ENCODE measurements around the gene DOK4. TPM values are rescaled to one million over a fixed set of nuclear protein-coding genes. Genes with fewer than 3 reads are reported as not detected.

The DOK4 gene
- total and polyA plus RNA-seq, 4 donors, result 7.8 to 24.6 (median 18.1) TPM

DNA sequence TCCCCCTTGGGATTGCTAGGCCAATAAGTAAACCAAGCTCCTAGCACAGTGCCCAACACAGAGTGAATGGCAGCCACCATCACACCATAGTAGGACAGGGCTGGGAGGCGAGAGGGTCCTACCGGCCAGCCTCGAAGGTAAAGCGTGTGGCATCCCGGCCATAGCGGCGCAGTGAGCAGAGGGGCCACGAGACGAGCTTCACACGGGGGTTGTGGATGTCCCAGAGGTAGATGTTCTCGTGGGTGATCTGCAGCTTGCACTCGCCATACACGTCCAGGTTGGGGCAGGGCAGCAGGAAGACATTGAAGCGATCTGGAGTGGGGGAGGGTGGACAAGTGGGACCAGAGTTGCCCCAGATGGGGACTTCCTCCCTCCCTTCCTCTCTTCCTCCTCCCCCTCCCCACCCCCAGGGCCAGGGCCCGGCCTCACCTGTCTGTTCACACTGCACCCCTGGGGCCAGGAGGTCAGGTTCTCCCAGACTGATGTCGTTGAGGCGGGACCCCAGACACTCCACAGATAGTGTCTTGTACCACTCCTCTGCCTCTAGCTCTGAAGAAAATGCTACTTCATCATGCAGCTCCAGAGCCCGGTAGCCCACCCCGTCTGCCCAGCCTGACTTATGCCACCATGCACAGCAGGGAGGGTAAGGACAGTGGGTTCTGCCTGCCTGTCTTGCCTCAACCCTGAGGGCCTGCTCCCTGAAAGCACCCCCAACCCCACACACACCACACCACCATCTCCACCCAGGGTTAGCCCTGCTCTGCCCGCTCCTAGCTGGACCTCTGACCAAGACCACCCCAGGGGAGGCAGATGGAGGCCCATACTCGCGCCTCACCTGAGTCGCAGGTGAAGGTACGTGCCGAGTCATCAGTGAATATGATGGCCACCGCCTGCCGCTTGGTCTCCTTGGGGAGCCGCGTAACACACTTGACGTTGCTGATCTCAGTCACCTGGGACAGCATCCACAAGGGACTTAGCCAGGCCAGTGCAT, 11.3 kb downstream of the DOK4 start:
- H3K9me3 ChIP-seq (ENCODE audit: control insufficient read depth in 4 of 4, low read length in 3 of 4), result no peaks in the 10 kb centered on the region
- no peak overlapping the region for H3K27ac ChIP-seq (ENCODE audit: low read depth in 1 of 2, low read length in 2 of 2)
- H3K4me3 ChIP-seq (ENCODE audit: low read depth in 1 of 3, low read length in 3 of 3), result no peak overlapping the region
- no peaks in the 10 kb centered on the region for H3K27me3 ChIP-seq (ENCODE audit: control insufficient read depth in 4 of 4, insufficient read depth in 4 of 4, low read length in 3 of 4)
- H3K36me3 ChIP-seq (ENCODE audit: control insufficient read depth in 4 of 4, insufficient read depth in 3 of 4, low read depth in 1 of 4, low read length in 3 of 4), result peaks cover 5 to 24% (median 11%) of the 10 kb centered on the region in 4 donors
- peaks cover 21 to 72% (median 56%) of the 10 kb centered on the region in 4 donors for H3K4me1 ChIP-seq (ENCODE audit: control insufficient read depth in 4 of 4, insufficient read depth in 4 of 4, low read length in 3 of 4)
- 90% methylated on average over 30 of the region's 30 CpGs for WGBS
- TF ChIP-seq HNF4A (conservative IDR thresholded peaks at IDR 0.05), result no peak
- no peak for TF ChIP-seq TAF1 (conservative IDR thresholded peaks at IDR 0.05)
- TF ChIP-seq, protein P1, sequence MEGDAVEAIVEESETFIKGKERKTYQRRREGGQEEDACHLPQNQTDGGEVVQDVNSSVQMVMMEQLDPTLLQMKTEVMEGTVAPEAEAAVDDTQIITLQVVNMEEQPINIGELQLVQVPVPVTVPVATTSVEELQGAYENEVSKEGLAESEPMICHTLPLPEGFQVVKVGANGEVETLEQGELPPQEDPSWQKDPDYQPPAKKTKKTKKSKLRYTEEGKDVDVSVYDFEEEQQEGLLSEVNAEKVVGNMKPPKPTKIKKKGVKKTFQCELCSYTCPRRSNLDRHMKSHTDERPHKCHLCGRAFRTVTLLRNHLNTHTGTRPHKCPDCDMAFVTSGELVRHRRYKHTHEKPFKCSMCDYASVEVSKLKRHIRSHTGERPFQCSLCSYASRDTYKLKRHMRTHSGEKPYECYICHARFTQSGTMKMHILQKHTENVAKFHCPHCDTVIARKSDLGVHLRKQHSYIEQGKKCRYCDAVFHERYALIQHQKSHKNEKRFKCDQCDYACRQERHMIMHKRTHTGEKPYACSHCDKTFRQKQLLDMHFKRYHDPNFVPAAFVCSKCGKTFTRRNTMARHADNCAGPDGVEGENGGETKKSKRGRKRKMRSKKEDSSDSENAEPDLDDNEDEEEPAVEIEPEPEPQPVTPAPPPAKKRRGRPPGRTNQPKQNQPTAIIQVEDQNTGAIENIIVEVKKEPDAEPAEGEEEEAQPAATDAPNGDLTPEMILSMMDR (IDR thresholded peaks at IDR 0.05; ENCODE audit: low read depth, low read length, missing input control), result no peak
- no peak for TF ChIP-seq HNF4G (IDR thresholded peaks at IDR 0.05)
- no peak for TF ChIP-seq FOXA2 (IDR thresholded peaks at IDR 0.05)
- DNase-seq (ENCODE audit: low spot score), result no peak
- no peak overlapping the region for H3K9ac ChIP-seq (ENCODE audit: low read depth in 1 of 2, low read length in 2 of 2)

- Histone ChIP-seq H3K4me3 (ENCODE audit: low read depth in 1 of 3, low read length in 3 of 3) (no peak overlapping the region), H3K4me1 (ENCODE audit: control insufficient read depth in 4 of 4, insufficient read depth in 4 of 4, low read length in 3 of 4) (peaks cover 13 to 67% (median 51%) of the 10 kb centered on the region in 4 donors), H3K27me3 (ENCODE audit: control insufficient read depth in 4 of 4, insufficient read depth in 4 of 4, low read length in 3 of 4) (no peaks in the 10 kb centered on the region), H3K36me3 (ENCODE audit: control insufficient read depth in 4 of 4, insufficient read depth in 3 of 4, low read depth in 1 of 4, low read length in 3 of 4) (peaks cover 11 to 34% (median 21%) of the 10 kb centered on the region in 4 donors), H3K27ac (ENCODE audit: low read depth in 1 of 2, low read length in 2 of 2) (no peak overlapping the region), H3K9me3 (ENCODE audit: control insufficient read depth in 4 of 4, low read length in 3 of 4) (no peaks in the 10 kb centered on the region), H3K9ac (ENCODE audit: low read depth in 1 of 2, low read length in 2 of 2) (no peak overlapping the region)
- TF ChIP-seq GABPA (IDR thresholded peaks at IDR 0.05 in 1 of 2, conservative IDR thresholded peaks at IDR 0.05 in 1 of 2) (no peak), FOXA1 (IDR thresholded peaks at IDR 0.05) (no peak), MAX (IDR thresholded peaks at IDR 0.05) (no peak), HNF4G (IDR thresholded peaks at IDR 0.05) (no peak), FOXA2 (IDR thresholded peaks at IDR 0.05) (no peak), RAD21 (IDR thresholded peaks at IDR 0.05) (no peak), TAF1 (conservative IDR thresholded peaks at IDR 0.05) (no peak), SP1 (IDR thresholded peaks at IDR 0.05) (no peak), JUND (IDR thresholded peaks at IDR 0.05) (no peak), HNF4A (conservative IDR thresholded peaks at IDR 0.05) (no peak), YY1 (IDR thresholded peaks at IDR 0.05) (no peak), RXRA (IDR thresholded peaks at IDR 0.05) (no peak), EGR1 (IDR thresholded peaks at IDR 0.05; ENCODE audit: low read depth in 2 of 2) (no peak), NR2F2 (IDR thresholded peaks at IDR 0.05) (no peak)
- TF ChIP-seq, protein P1 (IDR thresholded peaks at IDR 0.05; ENCODE audit: low read depth, low read length, missing input control), result no peak
- TF ChIP-seq, protein P2, sequence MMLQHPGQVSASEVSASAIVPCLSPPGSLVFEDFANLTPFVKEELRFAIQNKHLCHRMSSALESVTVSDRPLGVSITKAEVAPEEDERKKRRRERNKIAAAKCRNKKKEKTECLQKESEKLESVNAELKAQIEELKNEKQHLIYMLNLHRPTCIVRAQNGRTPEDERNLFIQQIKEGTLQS (IDR thresholded peaks at IDR 0.05), result no peak
- TF ChIP-seq, protein P3, sequence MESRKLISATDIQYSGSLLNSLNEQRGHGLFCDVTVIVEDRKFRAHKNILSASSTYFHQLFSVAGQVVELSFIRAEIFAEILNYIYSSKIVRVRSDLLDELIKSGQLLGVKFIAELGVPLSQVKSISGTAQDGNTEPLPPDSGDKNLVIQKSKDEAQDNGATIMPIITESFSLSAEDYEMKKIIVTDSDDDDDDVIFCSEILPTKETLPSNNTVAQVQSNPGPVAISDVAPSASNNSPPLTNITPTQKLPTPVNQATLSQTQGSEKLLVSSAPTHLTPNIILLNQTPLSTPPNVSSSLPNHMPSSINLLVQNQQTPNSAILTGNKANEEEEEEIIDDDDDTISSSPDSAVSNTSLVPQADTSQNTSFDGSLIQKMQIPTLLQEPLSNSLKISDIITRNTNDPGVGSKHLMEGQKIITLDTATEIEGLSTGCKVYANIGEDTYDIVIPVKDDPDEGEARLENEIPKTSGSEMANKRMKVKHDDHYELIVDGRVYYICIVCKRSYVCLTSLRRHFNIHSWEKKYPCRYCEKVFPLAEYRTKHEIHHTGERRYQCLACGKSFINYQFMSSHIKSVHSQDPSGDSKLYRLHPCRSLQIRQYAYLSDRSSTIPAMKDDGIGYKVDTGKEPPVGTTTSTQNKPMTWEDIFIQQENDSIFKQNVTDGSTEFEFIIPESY (IDR thresholded peaks at IDR 0.05), result no peak
- TF ChIP-seq, protein P4, sequence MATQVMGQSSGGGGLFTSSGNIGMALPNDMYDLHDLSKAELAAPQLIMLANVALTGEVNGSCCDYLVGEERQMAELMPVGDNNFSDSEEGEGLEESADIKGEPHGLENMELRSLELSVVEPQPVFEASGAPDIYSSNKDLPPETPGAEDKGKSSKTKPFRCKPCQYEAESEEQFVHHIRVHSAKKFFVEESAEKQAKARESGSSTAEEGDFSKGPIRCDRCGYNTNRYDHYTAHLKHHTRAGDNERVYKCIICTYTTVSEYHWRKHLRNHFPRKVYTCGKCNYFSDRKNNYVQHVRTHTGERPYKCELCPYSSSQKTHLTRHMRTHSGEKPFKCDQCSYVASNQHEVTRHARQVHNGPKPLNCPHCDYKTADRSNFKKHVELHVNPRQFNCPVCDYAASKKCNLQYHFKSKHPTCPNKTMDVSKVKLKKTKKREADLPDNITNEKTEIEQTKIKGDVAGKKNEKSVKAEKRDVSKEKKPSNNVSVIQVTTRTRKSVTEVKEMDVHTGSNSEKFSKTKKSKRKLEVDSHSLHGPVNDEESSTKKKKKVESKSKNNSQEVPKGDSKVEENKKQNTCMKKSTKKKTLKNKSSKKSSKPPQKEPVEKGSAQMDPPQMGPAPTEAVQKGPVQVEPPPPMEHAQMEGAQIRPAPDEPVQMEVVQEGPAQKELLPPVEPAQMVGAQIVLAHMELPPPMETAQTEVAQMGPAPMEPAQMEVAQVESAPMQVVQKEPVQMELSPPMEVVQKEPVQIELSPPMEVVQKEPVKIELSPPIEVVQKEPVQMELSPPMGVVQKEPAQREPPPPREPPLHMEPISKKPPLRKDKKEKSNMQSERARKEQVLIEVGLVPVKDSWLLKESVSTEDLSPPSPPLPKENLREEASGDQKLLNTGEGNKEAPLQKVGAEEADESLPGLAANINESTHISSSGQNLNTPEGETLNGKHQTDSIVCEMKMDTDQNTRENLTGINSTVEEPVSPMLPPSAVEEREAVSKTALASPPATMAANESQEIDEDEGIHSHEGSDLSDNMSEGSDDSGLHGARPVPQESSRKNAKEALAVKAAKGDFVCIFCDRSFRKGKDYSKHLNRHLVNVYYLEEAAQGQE (IDR thresholded peaks at IDR 0.05), result no peak
- no peak for DNase-seq (ENCODE audit: low spot score)
- WGBS, result 92% methylated on average over 8 of the region's 8 CpGs
Observed at GRCh38 chr16:57473906-57474305, 12.4 kb downstream of the DOK4 start.
